ENCODE measurements around the gene ZNF362. TPM values are rescaled to one million over a fixed set of nuclear protein-coding genes. Genes with fewer than 3 reads are reported as not detected.

ZNF362 gene
- total RNA-seq, 1 donor from 2014 or later = 14.6 TPM

- peaks cover 6% of the 10 kb centered on the region for H3K36me3 Mint-ChIP-seq (ENCODE audit: low read depth)
- no peaks in the 10 kb centered on the region for H3K9me3 Mint-ChIP-seq
- H3K27me3 Mint-ChIP-seq (ENCODE audit: insufficient read depth) = no peaks in the 10 kb centered on the region
These were observed 17.7 kb downstream of the ZNF362 start for GRCh38 chr1:33273961-33274371.

GRCh38 chr1:33274446-33274845 is 18.2 kb downstream of the ZNF362 start:
- H3K36me3 Mint-ChIP-seq (ENCODE audit: low read depth) = peaks cover 6% of the 10 kb centered on the region

More at GRCh38 chr1:33273961-33274371, 17.7 kb downstream of the ZNF362 start:
- no peak for DNase-seq (ENCODE audit: low spot score)
- intact Hi-C loops (cut with micrococcal nuclease) = no loop called here
- Mint-ChIP-seq H3K27ac (no peak overlapping the region), H3K4me3 (no peak overlapping the region), H3K4me1 (ENCODE audit: low read depth) (peaks cover 14% of the 10 kb centered on the region)

GRCh38 chr1:33275195-33275594 is 18.9 kb downstream of the ZNF362 start:
- intact Hi-C loops (cut with micrococcal nuclease) = no loop called here
- Mint-ChIP-seq H3K27me3 (ENCODE audit: insufficient read depth) (no peaks in the 10 kb centered on the region), H3K4me3 (no peak overlapping the region), H3K36me3 (ENCODE audit: low read depth) (peaks cover 9% of the 10 kb centered on the region), H3K9me3 (no peaks in the 10 kb centered on the region), H3K4me1 (ENCODE audit: low read depth) (peaks cover 14% of the 10 kb centered on the region), H3K27ac (no peak overlapping the region)
- no peak for DNase-seq (ENCODE audit: low spot score)

More at GRCh38 chr1:33274446-33274845, 18.2 kb downstream of the ZNF362 start:
- intact Hi-C loops (cut with micrococcal nuclease) = no loop called here
- Mint-ChIP-seq H3K9me3 (no peaks in the 10 kb centered on the region), H3K27ac (no peak overlapping the region), H3K4me1 (ENCODE audit: low read depth) (peaks cover 14% of the 10 kb centered on the region), H3K27me3 (ENCODE audit: insufficient read depth) (no peaks in the 10 kb centered on the region), H3K4me3 (no peak overlapping the region)
- DNase-seq (ENCODE audit: low spot score) = no peak

- no peaks in the 10 kb centered on the region for H3K9me3 Mint-ChIP-seq
- no peak overlapping the region for H3K4me3 Mint-ChIP-seq
- H3K36me3 Mint-ChIP-seq (ENCODE audit: low read depth) = peaks cover 9% of the 10 kb centered on the region
These were observed 19.6 kb downstream of the ZNF362 start for GRCh38 chr1:33275706-33276572.

DNA sequence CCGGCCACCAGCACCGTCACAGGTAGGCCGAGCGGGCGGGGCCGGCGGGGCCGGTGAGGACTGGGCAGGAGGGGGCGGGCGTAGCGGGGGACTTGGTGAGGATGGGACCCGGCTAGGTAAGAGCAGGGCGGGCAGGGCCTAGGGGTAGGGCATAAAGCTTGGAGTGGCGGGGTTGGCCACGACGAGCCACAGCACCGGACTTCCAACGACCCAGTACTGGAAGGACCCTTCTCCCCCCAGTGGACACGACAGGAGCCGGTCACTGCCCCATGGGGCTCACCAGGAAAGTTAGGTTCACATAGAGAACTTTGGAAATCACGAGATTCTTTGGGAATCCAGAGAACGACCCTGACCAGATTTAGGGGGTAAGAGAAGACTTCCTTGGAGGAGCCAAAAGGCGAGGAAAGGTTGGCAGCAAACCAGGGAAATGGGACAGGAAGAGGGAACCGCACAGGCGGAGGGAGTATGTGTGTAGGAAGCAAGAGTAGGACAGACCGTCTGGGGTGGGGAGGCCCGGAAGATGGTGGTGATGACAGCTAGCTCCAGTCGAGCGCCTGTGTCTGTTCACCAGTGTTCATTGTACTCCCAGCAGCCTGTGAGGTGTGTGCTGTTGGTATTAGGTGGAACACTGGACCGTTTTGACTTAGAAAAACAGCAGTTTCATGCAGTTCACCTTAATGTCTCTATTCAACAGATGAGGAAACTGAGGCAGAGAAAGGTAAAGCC is 20.4 kb downstream of the ZNF362 start:
- Mint-ChIP-seq H3K4me3 (no peak overlapping the region), H3K4me1 (ENCODE audit: low read depth) (peaks cover 14% of the 10 kb centered on the region), H3K27me3 (ENCODE audit: insufficient read depth) (no peaks in the 10 kb centered on the region), H3K36me3 (ENCODE audit: low read depth) (peaks cover 10% of the 10 kb centered on the region), H3K27ac (no peak overlapping the region), H3K9me3 (no peaks in the 10 kb centered on the region)
- intact Hi-C loops (cut with micrococcal nuclease) = no loop called here
- DNase-seq (ENCODE audit: low spot score) = no peak

More at GRCh38 chr1:33275706-33276572, 19.6 kb downstream of the ZNF362 start:
- intact Hi-C loops (cut with micrococcal nuclease) = no loop called here
- Mint-ChIP-seq H3K27ac (no peak overlapping the region), H3K4me1 (ENCODE audit: low read depth) (peaks cover 14% of the 10 kb centered on the region), H3K27me3 (ENCODE audit: insufficient read depth) (no peaks in the 10 kb centered on the region)
- no peak for DNase-seq (ENCODE audit: low spot score)

DNA sequence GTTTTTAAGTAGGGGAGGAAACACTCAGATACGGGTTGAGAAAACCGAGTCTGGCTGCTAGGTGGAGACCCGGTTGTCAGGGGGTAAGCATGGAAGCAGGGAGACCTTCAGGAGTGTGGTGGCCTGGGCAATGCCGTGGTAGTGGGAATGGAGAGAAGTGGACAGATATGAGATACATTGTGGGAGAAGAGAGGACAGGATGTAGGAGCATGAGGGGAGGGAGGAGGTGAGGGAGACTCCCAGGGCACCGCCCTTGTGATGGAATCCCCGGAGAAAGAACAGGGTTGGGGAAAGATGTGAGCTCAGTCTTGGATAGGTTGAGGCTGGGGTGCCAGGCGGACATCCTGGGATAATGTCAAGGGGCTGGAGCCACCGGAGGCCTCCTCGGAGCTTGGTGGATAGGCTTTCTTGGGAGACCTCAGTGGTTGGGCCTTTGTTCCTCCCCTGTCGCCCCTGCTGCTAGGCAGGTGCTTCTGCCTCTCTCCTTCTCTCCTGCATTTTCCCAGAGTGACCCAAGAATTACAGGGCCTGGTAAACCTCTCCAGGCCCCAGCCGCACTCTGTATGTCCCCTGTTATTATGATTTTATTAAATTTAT is 21.3 kb downstream of the ZNF362 start:
- Mint-ChIP-seq H3K27me3 (ENCODE audit: insufficient read depth) (no peaks in the 10 kb centered on the region), H3K9me3 (no peaks in the 10 kb centered on the region), H3K27ac (no peak overlapping the region), H3K36me3 (ENCODE audit: low read depth) (peaks cover 16% of the 10 kb centered on the region), H3K4me1 (ENCODE audit: low read depth) (peaks cover 13% of the 10 kb centered on the region), H3K4me3 (no peak overlapping the region)
- intact Hi-C loops (cut with micrococcal nuclease) = no loop called here
- DNase-seq (ENCODE audit: low spot score) = no peak

DNA sequence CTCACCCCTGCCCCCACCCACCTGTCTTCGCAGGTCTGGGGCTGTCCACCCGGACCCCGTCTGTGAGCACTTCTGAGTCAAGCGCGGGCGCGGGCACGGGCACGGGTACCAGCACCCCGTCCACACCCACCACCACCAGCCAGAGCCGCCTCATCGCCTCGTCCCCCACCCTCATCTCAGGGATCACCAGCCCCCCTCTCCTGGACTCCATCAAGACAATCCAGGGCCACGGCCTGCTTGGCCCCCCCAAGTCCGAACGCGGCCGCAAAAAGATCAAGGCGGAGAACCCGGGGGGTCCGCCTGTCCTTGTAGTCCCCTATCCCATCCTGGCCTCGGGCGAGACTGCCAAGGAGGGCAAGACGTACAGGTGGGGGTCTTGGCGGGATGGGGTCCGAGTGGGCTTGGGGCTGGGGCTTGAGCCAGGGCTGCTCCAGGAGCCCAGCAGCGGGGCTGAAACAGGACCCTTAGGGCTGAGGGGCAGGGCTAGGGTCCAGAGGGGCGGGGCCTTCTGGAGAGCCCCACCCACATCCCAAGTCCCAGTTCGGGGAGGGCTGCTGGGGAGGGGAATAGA is 23.9 kb downstream of the ZNF362 start:
- Mint-ChIP-seq H3K27ac (no peak overlapping the region), H3K27me3 (ENCODE audit: insufficient read depth) (no peaks in the 10 kb centered on the region), H3K4me3 (no peak overlapping the region), H3K4me1 (ENCODE audit: low read depth) (no peaks in the 10 kb centered on the region), H3K9me3 (no peaks in the 10 kb centered on the region), H3K36me3 (ENCODE audit: low read depth) (peaks cover 21% of the 10 kb centered on the region)
- no peak for DNase-seq (ENCODE audit: low spot score)
- intact Hi-C loops (cut with micrococcal nuclease) = no loop called here

- intact Hi-C loops (cut with micrococcal nuclease) = no loop called here
- Mint-ChIP-seq H3K36me3 (ENCODE audit: low read depth) (peaks cover 20% of the 10 kb centered on the region), H3K27ac (no peak overlapping the region), H3K4me3 (no peak overlapping the region), H3K4me1 (ENCODE audit: low read depth) (no peaks in the 10 kb centered on the region), H3K9me3 (no peaks in the 10 kb centered on the region), H3K27me3 (ENCODE audit: insufficient read depth) (no peaks in the 10 kb centered on the region)
- no peak for DNase-seq (ENCODE audit: low spot score)
These were observed 25.4 kb downstream of the ZNF362 start for GRCh38 chr1:33281554-33282303.

DNA sequence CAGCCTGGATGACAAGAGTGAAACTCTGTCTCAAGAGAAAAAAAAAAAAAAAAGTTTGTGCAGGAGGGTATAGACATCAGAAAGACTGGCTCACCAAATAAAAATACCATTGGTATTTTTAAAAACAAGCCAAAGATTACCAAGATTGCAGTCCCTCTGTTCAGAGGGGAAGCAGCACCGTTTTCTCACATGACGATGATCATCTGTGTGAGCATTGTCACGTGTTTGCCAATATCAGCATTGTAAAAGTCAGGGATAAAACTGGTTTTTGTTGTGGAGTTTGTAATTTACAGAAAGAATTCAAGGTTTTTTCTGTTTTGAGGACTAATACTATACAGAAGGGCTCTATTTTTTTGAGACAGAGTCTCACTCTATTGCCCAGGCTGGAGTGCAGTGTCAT is 26.5 kb downstream of the ZNF362 start:
- DNase-seq (ENCODE audit: low spot score) = no peak
- intact Hi-C loops (cut with micrococcal nuclease) = no loop called here
- Mint-ChIP-seq H3K27ac (no peak overlapping the region), H3K36me3 (ENCODE audit: low read depth) (peaks cover 17% of the 10 kb centered on the region), H3K27me3 (ENCODE audit: insufficient read depth) (no peaks in the 10 kb centered on the region), H3K4me3 (no peak overlapping the region), H3K4me1 (ENCODE audit: low read depth) (no peaks in the 10 kb centered on the region), H3K9me3 (no peaks in the 10 kb centered on the region)

DNA sequence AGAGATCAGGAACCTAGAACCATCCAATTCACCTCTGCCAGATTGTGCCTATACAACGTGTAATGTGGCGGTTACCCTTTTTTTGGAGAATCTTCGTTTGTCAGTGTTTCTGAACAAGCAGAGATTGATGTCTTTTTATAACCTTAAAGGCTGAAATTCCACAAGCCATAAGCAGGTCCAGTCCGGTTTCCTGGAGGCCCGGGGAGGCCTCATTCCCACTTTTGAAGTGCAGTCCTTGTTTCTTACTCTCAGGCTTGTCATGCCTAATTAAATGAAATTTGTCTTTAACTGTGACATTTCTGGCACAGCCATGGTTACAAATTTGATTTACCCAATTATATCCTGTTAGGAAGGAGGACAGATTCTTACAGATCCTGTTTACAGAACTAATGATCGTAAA is 27.8 kb downstream of the ZNF362 start:
- DNase-seq (ENCODE audit: low spot score) = no peak
- H3K27me3 Mint-ChIP-seq (ENCODE audit: insufficient read depth) = no peaks in the 10 kb centered on the region
- intact Hi-C loops (cut with micrococcal nuclease) = no loop called here
- H3K36me3 Mint-ChIP-seq (ENCODE audit: low read depth) = peaks cover 22% of the 10 kb centered on the region
- H3K9me3 Mint-ChIP-seq = no peaks in the 10 kb centered on the region
- no peak overlapping the region for H3K27ac Mint-ChIP-seq
- H3K4me1 Mint-ChIP-seq (ENCODE audit: low read depth) = no peaks in the 10 kb centered on the region
- H3K4me3 Mint-ChIP-seq = no peak overlapping the region

- no peak overlapping the region for H3K4me3 Mint-ChIP-seq
- DNase-seq (ENCODE audit: low spot score) = no peak
- intact Hi-C loops (cut with micrococcal nuclease) = no loop called here
- no peaks in the 10 kb centered on the region for H3K9me3 Mint-ChIP-seq
- H3K36me3 Mint-ChIP-seq (ENCODE audit: low read depth) = peaks cover 21% of the 10 kb centered on the region
- H3K4me1 Mint-ChIP-seq (ENCODE audit: low read depth) = no peaks in the 10 kb centered on the region
- H3K27me3 Mint-ChIP-seq (ENCODE audit: insufficient read depth) = no peaks in the 10 kb centered on the region
- H3K27ac Mint-ChIP-seq = no peak overlapping the region
These were observed 30.3 kb downstream of the ZNF362 start for GRCh38 chr1:33286451-33287185.

DNA sequence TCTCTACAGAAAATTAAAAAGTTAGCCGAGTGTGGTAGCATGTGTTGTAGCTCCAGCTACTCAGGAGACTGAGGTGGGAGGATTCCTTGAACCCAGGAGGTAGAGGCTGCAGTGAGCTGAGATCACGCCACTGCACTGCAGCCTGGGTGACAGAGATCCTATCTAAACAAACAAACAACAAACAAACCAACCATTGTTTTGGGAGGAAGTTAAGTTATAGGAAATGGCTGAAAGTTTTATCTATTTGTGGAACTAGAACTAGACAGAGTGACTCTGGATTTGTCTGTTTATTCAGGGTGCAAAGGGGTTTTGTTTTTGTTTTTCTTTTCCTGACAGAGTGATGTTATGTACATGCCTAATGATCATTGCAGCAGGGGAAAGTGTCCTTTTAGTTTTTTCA is 31.0 kb downstream of the ZNF362 start:
- Mint-ChIP-seq H3K36me3 (ENCODE audit: low read depth) (peaks cover 14% of the 10 kb centered on the region), H3K4me3 (no peak overlapping the region), H3K27me3 (ENCODE audit: insufficient read depth) (no peaks in the 10 kb centered on the region), H3K9me3 (no peaks in the 10 kb centered on the region), H3K4me1 (ENCODE audit: low read depth) (no peaks in the 10 kb centered on the region), H3K27ac (no peak overlapping the region)
- DNase-seq (ENCODE audit: low spot score) = no peak
- intact Hi-C loops (cut with micrococcal nuclease) = no loop called here

All from activated T-helper 1 cell treated with anti-CD3 and anti-CD28 coated beads, Interleukin-12 subunit alpha, Interleukin-12 subunit beta, Interleukin-2, Interleukin-4 antibody, amounts not matched to agents 30 ng/mL and 10 ng/mL and 1 ng/mL, durations not matched to agents 14 hours and 24 hours and 36 hours (primary cell).